SW 1271 (cell line): ENCODE results near the gene HTR3D.
A peak's percentile ranks its signal among the peaks of the same experiment; 100 is the strongest.
"Not testable (repeated sequence)": the region's sequence is repeated elsewhere in the genome, so short reads cannot be mapped to it uniquely, and the experiment has no call there.

Experiments used
- DNase-seq, 2 experiments: peaks; one replicate each; lab custom pipeline; 2025; lab: John Stamatoyannopoulos, UW

The HTR3D gene

DNA sequence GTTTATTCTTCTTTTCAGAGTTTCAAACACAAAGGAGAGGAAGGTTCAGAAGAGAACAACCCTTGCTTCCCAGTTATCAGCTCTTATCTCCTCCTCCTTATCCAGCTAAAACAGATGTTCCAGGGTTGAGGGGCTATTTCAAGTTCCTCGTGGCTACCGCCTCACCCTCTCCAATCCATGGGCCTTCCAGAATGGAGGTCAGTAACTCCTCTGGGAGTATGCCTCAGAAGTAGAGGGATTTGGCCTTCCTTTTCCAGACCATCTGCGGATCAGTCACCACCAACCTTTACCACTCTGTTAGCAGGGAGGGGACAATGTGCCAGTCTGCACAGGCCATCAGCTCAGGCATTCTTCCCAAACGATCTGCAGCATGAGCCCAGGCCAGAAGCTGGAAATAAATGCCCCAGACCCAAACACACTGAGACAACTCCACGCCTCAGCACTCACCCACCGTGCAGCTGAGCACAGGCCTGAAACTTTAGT is 36.1 kb downstream of the HTR3D start:
- DNase-seq, result no peak

DNA sequence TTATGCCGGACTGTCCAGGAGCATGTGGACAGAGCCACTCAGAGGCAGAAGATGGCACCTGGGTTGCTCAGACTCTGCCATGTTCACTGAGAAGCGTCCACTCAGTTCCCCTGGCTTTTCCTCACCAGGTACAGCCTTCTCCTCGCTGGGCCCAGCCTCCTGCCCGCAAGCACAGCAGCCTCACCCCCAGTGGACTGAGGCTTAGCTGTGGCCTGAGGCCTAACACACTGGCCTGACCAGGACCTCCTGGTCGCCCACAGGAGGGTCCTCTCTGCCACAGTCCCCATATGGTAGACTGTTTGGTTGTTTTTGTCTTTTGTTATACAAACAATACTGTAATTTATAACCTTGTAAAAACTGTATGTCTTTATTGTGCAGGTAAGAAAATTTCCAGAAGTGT is 36.8 kb downstream of the HTR3D start:
- DNase-seq, result no peak

DNA sequence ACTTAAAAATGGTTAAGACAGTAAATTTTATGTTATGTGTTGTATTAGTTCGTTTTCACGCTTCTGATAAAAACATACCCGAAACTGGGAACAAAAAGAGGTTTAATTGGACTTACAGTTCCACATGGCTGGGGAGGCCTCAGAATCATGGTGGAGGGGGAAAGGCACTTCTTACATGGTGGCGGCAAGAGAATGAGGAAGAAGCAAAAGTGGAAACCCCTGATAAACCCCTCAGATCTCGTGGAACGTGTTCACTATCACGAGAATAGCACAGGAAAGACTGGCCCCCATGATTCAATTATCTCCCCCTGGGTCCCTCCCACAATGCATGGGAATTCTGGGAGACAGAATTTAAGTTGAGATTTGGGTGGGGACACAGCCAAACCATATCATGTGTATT is 39.6 kb downstream of the HTR3D start:
- DNase-seq, result not testable (repeated sequence)

DNA sequence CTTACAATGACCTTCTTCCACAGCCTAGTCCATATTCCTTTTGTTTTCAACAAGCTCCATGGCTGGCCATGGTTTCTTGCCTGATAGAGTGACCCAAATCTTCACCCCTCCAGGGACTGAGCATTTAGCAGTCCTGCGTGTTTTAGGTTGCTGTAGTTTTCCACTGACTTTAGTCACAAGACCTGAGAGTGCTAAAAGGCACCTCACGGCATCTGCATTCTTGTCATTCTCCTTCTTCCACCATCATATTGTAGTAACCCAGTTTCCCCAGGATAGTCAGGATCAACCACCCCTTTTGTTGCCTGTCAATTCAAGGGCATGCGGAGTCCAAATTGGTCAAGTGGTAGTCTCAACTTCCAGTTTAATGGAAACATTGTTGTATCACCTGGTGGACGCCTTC is 42.1 kb downstream of the HTR3D start:
- no peak for DNase-seq

DNA sequence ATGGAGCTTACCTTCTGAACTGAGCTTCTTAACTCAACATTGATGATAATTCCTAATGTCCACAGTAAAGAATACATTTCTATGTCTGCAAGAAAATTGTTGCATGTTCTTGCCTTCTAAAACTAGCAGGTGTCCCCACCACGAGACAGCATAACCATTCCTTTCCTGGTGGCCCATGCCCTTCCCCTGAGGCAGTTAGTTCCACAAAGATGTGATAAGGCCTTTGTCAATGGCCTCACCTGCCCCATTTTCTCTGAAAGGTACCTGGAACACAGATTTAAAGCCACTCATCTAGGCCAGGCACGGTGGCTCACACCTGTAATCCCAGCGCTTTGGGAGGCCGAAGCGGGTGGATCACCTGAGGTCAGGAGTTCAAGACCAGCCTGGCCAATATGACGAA is 44.4 kb downstream of the HTR3D start:
- DNase-seq, result no peak

DNA sequence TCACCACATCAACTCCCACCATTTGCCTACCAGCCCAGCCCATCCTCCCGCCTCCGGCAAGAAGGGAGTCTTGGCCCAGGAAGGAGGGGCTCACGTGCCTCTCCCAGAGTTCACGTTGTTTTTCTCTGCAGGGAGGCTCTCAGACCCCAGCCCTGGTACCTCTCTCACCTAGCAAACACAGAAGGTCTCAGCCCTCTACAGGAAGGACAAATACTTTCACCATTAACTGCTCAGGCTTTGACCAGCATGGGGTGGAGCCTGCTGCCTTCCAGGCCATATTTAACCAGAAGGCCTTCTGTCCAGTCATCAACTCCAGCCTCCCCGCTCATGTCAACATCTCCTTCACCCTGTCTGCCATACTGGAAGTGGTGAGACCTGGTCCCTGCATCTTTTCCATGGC is 46.3 kb downstream of the HTR3D start:
- DNase-seq, result no peak

DNA sequence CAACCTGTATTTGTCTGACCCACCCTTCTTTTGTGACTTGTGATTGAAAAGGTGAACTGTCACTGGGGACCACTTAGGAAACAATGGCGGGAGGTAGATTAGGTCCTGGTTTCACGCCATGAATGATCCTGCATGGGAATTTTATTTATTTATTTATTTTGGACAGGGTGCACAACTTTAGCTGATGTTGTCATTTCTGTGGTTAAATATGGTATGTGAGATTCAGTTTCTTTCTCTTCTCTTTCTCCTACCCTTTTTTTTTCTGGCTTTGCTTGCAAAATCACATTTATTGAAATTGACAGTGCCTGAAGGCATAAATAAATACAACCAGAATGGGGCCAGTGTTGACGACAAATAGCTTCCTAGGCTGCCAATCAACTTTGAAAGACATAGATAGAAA is 47.3 kb downstream of the HTR3D start:
- no peak for DNase-seq

DNA sequence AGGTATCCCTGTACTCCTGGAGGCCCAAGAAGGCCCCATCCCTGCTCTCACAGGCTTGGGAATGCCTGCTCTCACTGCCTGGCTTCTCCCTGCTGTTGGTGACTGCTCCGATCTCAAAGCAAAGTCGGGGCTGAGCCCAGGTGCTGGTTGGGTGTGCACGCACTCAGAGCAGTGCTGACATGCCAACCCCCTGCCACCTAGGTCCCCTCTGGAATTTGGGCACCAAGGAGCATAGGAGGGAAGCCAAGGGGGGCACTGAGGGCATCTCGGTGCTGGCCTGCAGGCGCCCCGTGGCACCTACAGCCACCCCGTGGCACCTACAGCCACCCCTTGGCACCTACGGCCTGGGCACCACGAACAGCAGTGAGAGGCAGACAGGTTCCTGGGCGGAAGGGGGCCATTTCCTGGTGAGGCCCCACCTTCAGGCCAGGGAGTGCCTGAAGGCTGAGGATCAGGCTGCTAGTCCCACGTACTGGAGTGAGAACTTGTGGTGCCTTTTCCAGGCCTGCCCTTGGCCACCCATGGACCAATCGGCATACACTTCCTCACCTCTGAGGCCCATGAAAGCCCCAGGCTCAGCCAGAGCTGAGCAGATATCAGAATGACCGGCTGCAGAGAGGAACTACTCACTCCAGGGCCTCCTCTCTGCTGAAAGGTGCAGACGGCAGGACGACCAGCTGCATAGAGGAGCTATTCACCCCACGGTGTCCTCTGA is 49.7 kb downstream of the HTR3D start:
- DNase-seq, result no peak

DNA sequence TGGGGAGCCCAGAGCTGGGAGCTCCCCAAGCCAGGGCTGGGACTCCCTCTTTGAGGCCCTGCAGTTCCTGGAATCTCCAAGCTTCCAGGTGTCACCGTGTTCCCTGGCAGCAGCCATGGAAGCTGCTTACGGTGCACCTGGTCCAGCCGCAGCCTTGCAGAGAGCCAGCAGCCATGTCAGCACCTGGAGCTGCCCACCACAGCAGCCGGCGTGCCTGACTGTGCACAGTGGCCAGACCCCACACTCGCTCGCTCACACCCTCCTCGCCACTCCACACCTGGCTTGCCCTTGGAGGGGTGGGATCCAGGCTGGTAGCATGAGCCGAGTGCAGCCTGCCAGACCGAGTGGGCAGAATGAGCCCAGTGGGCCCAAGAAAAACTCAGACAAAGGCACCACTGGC is 50.5 kb downstream of the HTR3D start:
- DNase-seq, result no peak

DNA sequence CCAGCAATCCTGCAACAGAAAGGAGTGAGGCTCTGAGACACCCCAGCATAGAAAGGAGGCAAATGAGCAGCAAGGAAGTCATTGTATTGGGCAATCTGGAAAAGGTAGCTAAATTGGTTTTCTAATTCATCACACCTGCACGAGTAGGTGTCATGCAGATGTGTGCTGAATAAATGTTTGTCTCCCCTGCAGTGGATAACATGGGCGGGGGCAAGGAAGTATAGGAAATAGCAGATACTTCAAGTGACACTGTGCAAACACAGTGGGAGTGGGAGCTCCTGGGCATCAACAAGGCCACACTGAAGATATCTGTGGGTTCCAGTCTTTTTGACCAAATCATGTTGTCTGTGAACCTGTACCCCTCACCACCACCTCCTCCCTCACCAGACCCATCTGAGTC is 50.9 kb downstream of the HTR3D start:
- no peak for DNase-seq

DNA sequence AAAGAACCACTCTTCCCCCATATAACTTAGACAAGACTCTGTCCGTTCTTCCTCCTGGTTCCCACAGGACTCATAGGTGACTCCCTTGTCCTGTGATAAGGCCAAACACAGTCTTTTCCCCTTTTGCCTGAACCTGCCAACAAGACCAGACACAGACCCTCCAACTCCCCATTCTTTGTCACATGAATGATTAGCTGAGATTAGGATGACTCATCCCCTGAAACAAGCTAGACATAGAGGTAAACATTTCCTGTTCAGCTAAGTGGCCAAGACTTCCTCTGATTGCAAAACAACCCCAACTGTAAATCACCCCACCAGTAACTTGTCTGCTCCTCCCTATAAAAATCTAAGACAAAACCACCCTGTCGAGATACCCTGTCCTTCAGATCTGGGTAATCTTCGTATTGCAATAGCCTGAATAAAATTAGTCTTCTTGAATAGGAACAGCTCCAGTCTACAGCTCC is 53.9 kb downstream of the HTR3D start:
- peak in 1 of 2 experiments; percentile 29 for DNase-seq
